ENCODE results near the gene PEX11B.

Gene PEX11B

GRCh38 chr1:145942405-145942804 lies 23.9 kb upstream of the PEX11B start:
- ATAC-seq: no peak
- TF ChIP-seq PPARA (CRISPR knock-in tag; IDR thresholded peaks at IDR 0.05; ENCODE audit: borderline replicate concordance): no peak
- TF ChIP-seq CSRNP3 (CRISPR knock-in tag; IDR thresholded peaks at IDR 0.05): no peak
- TF ChIP-seq GLIS3 (CRISPR knock-in tag; IDR thresholded peaks at IDR 0.05): no peak
- no peak for TF ChIP-seq TCF4 (CRISPR knock-in tag; IDR thresholded peaks at IDR 0.05; ENCODE audit: borderline replicate concordance)
- no peak for TF ChIP-seq PATZ1 (CRISPR knock-in tag; IDR thresholded peaks at IDR 0.05; ENCODE audit: borderline replicate concordance)
- TF ChIP-seq CSDC2 (CRISPR knock-in tag; IDR thresholded peaks at IDR 0.05): no peak
- no peak for TF ChIP-seq BACH2 (CRISPR knock-in tag; IDR thresholded peaks at IDR 0.05; ENCODE audit: borderline replicate concordance)
- no peak for TF ChIP-seq ZFP30 (CRISPR knock-in tag; IDR thresholded peaks at IDR 0.05)
- no peak for TF ChIP-seq ISL1 (CRISPR knock-in tag; IDR thresholded peaks at IDR 0.05)
- TF ChIP-seq ZC3H10 (CRISPR knock-in tag; IDR thresholded peaks at IDR 0.05): no peak

- ATAC-seq: no peak
Measured at GRCh38 chr1:145937436-145937835, 18.9 kb upstream of the PEX11B start.

GRCh38 chr1:145936247-145936646 lies 17.7 kb upstream of the PEX11B start:
- ATAC-seq: no peak
- TF ChIP-seq PATZ1 (CRISPR knock-in tag; IDR thresholded peaks at IDR 0.05; ENCODE audit: borderline replicate concordance) (no peak), RARB (CRISPR knock-in tag; IDR thresholded peaks at IDR 0.05) (no peak), ZFP30 (CRISPR knock-in tag; IDR thresholded peaks at IDR 0.05) (no peak), ZFP3 (CRISPR knock-in tag; IDR thresholded peaks at IDR 0.05) (no peak), OSR1 (CRISPR knock-in tag; IDR thresholded peaks at IDR 0.05) (no peak), CSRNP3 (CRISPR knock-in tag; IDR thresholded peaks at IDR 0.05) (no peak), CREB5 (CRISPR knock-in tag; IDR thresholded peaks at IDR 0.05; ENCODE audit: low read depth) (no peak), ZNF565 (CRISPR knock-in tag; conservative IDR thresholded peaks at IDR 0.05; ENCODE audit: low read depth) (no peak), ZNF70 (CRISPR knock-in tag; IDR thresholded peaks at IDR 0.05) (no peak), TCF4 (CRISPR knock-in tag; IDR thresholded peaks at IDR 0.05; ENCODE audit: borderline replicate concordance) (no peak), ISL1 (CRISPR knock-in tag; IDR thresholded peaks at IDR 0.05) (no peak), PPARA (CRISPR knock-in tag; IDR thresholded peaks at IDR 0.05; ENCODE audit: borderline replicate concordance) (no peak), TSHZ2 (CRISPR knock-in tag; IDR thresholded peaks at IDR 0.05) (no peak), ZC3H10 (CRISPR knock-in tag; IDR thresholded peaks at IDR 0.05) (no peak), TOX (CRISPR knock-in tag; IDR thresholded peaks at IDR 0.05; ENCODE audit: borderline replicate concordance) (no peak), GLIS3 (CRISPR knock-in tag; IDR thresholded peaks at IDR 0.05) (no peak)

More at GRCh38 chr1:145937436-145937835, 18.9 kb upstream of the PEX11B start:
- TF ChIP-seq CSRNP3 (CRISPR knock-in tag; IDR thresholded peaks at IDR 0.05) (no peak), OSR1 (CRISPR knock-in tag; IDR thresholded peaks at IDR 0.05) (no peak), TCF4 (CRISPR knock-in tag; IDR thresholded peaks at IDR 0.05; ENCODE audit: borderline replicate concordance) (no peak), CREB5 (CRISPR knock-in tag; IDR thresholded peaks at IDR 0.05; ENCODE audit: low read depth) (no peak), RARB (CRISPR knock-in tag; IDR thresholded peaks at IDR 0.05) (no peak), GLIS3 (CRISPR knock-in tag; IDR thresholded peaks at IDR 0.05) (no peak)

All from SK-N-SH treated with all-trans-retinoic acid at 6 μM for 48 hours (cell line).